ENCODE data around the gene RAB11FIP4.

The RAB11FIP4 gene

GRCh38 chr17:31488982-31489294 is 97.5 kb downstream of the RAB11FIP4 start:
- DNase-seq (ENCODE audit: low read depth in 1 of 2, low spot score in 1 of 2), result no peak
- H3K27me3 ChIP-seq (ENCODE audit: insufficient read depth, poor library complexity, severe bottlenecking), result no peaks in the 10 kb centered on the region
- no peak for TF ChIP-seq REST (IDR thresholded peaks at IDR 0.05; ENCODE audit: insufficient replicate concordance, low read depth)
- TF ChIP-seq, protein P1, sequence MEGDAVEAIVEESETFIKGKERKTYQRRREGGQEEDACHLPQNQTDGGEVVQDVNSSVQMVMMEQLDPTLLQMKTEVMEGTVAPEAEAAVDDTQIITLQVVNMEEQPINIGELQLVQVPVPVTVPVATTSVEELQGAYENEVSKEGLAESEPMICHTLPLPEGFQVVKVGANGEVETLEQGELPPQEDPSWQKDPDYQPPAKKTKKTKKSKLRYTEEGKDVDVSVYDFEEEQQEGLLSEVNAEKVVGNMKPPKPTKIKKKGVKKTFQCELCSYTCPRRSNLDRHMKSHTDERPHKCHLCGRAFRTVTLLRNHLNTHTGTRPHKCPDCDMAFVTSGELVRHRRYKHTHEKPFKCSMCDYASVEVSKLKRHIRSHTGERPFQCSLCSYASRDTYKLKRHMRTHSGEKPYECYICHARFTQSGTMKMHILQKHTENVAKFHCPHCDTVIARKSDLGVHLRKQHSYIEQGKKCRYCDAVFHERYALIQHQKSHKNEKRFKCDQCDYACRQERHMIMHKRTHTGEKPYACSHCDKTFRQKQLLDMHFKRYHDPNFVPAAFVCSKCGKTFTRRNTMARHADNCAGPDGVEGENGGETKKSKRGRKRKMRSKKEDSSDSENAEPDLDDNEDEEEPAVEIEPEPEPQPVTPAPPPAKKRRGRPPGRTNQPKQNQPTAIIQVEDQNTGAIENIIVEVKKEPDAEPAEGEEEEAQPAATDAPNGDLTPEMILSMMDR (IDR thresholded peaks at IDR 0.05; ENCODE audit: insufficient read depth, low read length), result no peak
- no peak for TF ChIP-seq GABPA (IDR thresholded peaks at IDR 0.05; ENCODE audit: low read depth)
- TF ChIP-seq SPI1 (IDR thresholded peaks at IDR 0.05; ENCODE audit: borderline replicate concordance, low read depth), result no peak
- TF ChIP-seq POLR2AphosphoS5 (IDR thresholded peaks at IDR 0.05; ENCODE audit: low read depth), result no peak
- peak overlapping the region; percentile 53 for H3K4me3 ChIP-seq (replicated peaks; ENCODE audit: insufficient read depth, low read length)
- no peak overlapping the region for H3K27ac ChIP-seq (replicated peaks)

- no peaks in the 10 kb centered on the region for H3K27me3 ChIP-seq (ENCODE audit: insufficient read depth, poor library complexity, severe bottlenecking)
- H3K4me3 ChIP-seq (replicated peaks; ENCODE audit: insufficient read depth, low read length), result no peak overlapping the region
- DNase-seq (ENCODE audit: low read depth in 1 of 2, low spot score in 1 of 2), result no peak
- no peak overlapping the region for H3K27ac ChIP-seq (replicated peaks)
- TF ChIP-seq REST (IDR thresholded peaks at IDR 0.05; ENCODE audit: insufficient replicate concordance, low read depth), result no peak
- TF ChIP-seq, protein P1 (IDR thresholded peaks at IDR 0.05; ENCODE audit: insufficient read depth, low read length), result no peak
- no peak for TF ChIP-seq GABPA (IDR thresholded peaks at IDR 0.05; ENCODE audit: low read depth)
- no peak for TF ChIP-seq SPI1 (IDR thresholded peaks at IDR 0.05; ENCODE audit: borderline replicate concordance, low read depth)
- TF ChIP-seq POLR2AphosphoS5 (IDR thresholded peaks at IDR 0.05; ENCODE audit: low read depth), result no peak
Measured at GRCh38 chr17:31489295-31490018, 98.0 kb downstream of the RAB11FIP4 start.

GRCh38 chr17:31490019-31490650 is 98.7 kb downstream of the RAB11FIP4 start:
- no peak for DNase-seq (ENCODE audit: low read depth in 1 of 2, low spot score in 1 of 2)
- no peaks in the 10 kb centered on the region for H3K27me3 ChIP-seq (ENCODE audit: insufficient read depth, poor library complexity, severe bottlenecking)
- TF ChIP-seq POLR2AphosphoS5 (IDR thresholded peaks at IDR 0.05; ENCODE audit: low read depth), result no peak
- TF ChIP-seq, protein P1 (IDR thresholded peaks at IDR 0.05; ENCODE audit: insufficient read depth, low read length), result no peak
- no peak for TF ChIP-seq REST (IDR thresholded peaks at IDR 0.05; ENCODE audit: insufficient replicate concordance, low read depth)
- no peak for TF ChIP-seq GABPA (IDR thresholded peaks at IDR 0.05; ENCODE audit: low read depth)
- TF ChIP-seq SPI1 (IDR thresholded peaks at IDR 0.05; ENCODE audit: borderline replicate concordance, low read depth), result no peak

More at GRCh38 chr17:31490019-31490650, 98.7 kb downstream of the RAB11FIP4 start:
- H3K4me3 ChIP-seq (replicated peaks; ENCODE audit: insufficient read depth, low read length), result no peak overlapping the region
- no peak overlapping the region for H3K27ac ChIP-seq (replicated peaks)
